CD8-positive, alpha-beta memory T cell (primary cell): ENCODE measurements around the gene CCDC198. TPM values are rescaled to one million over a fixed set of nuclear protein-coding genes. Genes with fewer than 3 reads are reported as not detected.

ENCODE experiments used
- CTCF ChIA-PET: fragments of 350-600 bp; sonication (Branson Sonifier 250); formaldehyde crosslinking; loops from one replicate; lab custom pipeline; 2021; ENCODE audit warnings: antibody characterized with exemption; lab: Charles Lee
- POLR2A ChIA-PET: fragments of 350-600 bp; sonication (Branson Sonifier 250); formaldehyde crosslinking; loops from one replicate; lab custom pipeline; 2021; ENCODE audit warnings: antibody characterized with exemption; lab: Charles Lee
- DNase-seq, 5 donors: peaks; one replicate each; pipeline versions ENCODE4 v3.0.0 to v3.0.0-alpha.2; 2020 to 2022; ENCODE audit warnings: mixed read lengths in 1 of 5
- H3K27ac ChIP-seq: one replicate; pipeline ENCODE4 v1.7.0; 2013; ENCODE audit warnings: low read depth, mild to moderate bottlenecking, low read length, moderate library complexity
- H3K27me3 ChIP-seq: 2 replicates; pipeline ENCODE4 v1.7.0; 2013; ENCODE audit warnings: low read length, mild to moderate bottlenecking; ENCODE audit not compliant: insufficient read depth, poor library complexity, severe bottlenecking
- H3K36me3 ChIP-seq: 2 replicates; pipeline ENCODE4 v1.7.0; 2013; ENCODE audit warnings: mild to moderate bottlenecking, low read length, moderate library complexity; ENCODE audit not compliant: insufficient read depth
- H3K4me1 ChIP-seq: 2 replicates; pipeline ENCODE4 v1.7.0; 2013; ENCODE audit warnings: mild to moderate bottlenecking, low read length, moderate library complexity; ENCODE audit not compliant: insufficient read depth
- H3K4me3 ChIP-seq: 2 replicates; pipeline ENCODE4 v1.7.0; 2013; ENCODE audit warnings: mild to moderate bottlenecking, low read length
- H3K9me3 ChIP-seq: 2 replicates; pipeline ENCODE4 v1.7.0; 2013; ENCODE audit warnings: mild to moderate bottlenecking, low read length
- H3K27ac Mint-ChIP-seq, 8 donors: one replicate each; pipeline ENCODE4 v1.8.0; 2020 to 2021; ENCODE audit warnings: mixed read lengths in 8 of 8, mild to moderate bottlenecking in 6 of 8, inconsistent platforms in 3 of 8, moderate library complexity in 3 of 8
- H3K27me3 Mint-ChIP-seq, 2 donors: one replicate each; pipeline ENCODE4 v1.8.0; 2020 to 2021; ENCODE audit warnings: mixed read lengths in 2 of 2, mild to moderate bottlenecking in 1 of 2, moderate library complexity in 1 of 2
- H3K36me3 Mint-ChIP-seq, 3 donors: one replicate each; pipeline ENCODE4 v1.8.0; 2020 to 2021; ENCODE audit warnings: mixed read lengths in 3 of 3, inconsistent platforms in 1 of 3, mild to moderate bottlenecking in 1 of 3
- H3K4me1 Mint-ChIP-seq, 3 donors: one replicate each; pipeline ENCODE4 v1.8.0; 2020 to 2021; ENCODE audit warnings: mixed read lengths in 3 of 3, inconsistent platforms in 1 of 3, mild to moderate bottlenecking in 1 of 3
- H3K4me3 Mint-ChIP-seq, 7 donors: one replicate each; pipeline ENCODE4 v1.8.0; 2020 to 2021; ENCODE audit warnings: mixed read lengths in 7 of 7, mild to moderate bottlenecking in 6 of 7, moderate library complexity in 4 of 7, inconsistent platforms in 2 of 7
- H3K9me3 Mint-ChIP-seq, 5 donors: one replicate each; pipeline ENCODE4 v1.8.0; 2020 to 2022; ENCODE audit warnings: mixed read lengths in 5 of 5, mild to moderate bottlenecking in 3 of 5, moderate library complexity in 2 of 5, inconsistent platforms in 1 of 5
- polyA plus RNA-seq: library from polyadenylated mRNA; unstranded; fragments of 300-500 nt; fragmentation: Illumina TruSeq; gene quantifications from one replicate; pipeline ENCODE4 v1.2.3, GENCODE V29; 2021
- total RNA-seq, 2 experiments: library from RNA; stranded (reverse); gene quantifications; one replicate each; pipeline ENCODE4 v1.2.3, GENCODE V29; 2021

CCDC198 gene
- total and polyA plus RNA-seq, 3 experiments from 2014 or later = not detected

DNA sequence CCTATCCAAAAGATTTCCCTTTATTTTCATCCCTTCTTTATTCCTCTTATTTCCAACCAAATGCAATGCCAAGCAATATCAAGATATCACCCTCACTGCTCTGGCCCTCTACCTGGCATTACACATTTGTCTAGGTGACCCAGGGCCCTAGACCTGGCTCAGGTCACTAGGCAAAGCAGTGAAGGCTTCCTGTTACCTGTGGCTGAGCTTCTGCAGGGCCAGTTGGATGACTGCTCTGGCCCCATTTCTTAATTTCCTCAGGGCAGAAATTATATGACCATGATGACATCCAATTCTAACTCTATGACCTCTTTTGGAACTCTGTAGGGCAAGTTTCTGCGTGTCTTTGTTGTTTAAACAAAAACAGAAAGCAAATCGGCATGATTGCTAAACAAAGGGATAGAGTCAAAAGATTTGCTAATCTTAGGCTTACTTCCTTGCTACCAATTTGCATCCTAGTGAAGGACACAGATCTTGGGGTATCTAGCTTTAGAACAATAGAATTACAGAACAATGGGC is 7.4 kb upstream of the CCDC198 start:
- POLR2A ChIA-PET = no interaction called here
- H3K27ac Mint-ChIP-seq = no peak overlapping the region
- Histone ChIP-seq H3K36me3 (no peaks in the 10 kb centered on the region), H3K27me3 (no peaks in the 10 kb centered on the region), H3K27ac (no peak overlapping the region), H3K4me3 (no peak overlapping the region), H3K4me1 (no peaks in the 10 kb centered on the region), H3K9me3 (no peaks in the 10 kb centered on the region)
- H3K27me3 Mint-ChIP-seq = peaks cover 0 to 1% of the 10 kb centered on the region in 2 donors
- no peak for DNase-seq
- H3K9me3 Mint-ChIP-seq = peaks cover 0 to 14% (median 0%) of the 10 kb centered on the region in 5 donors
- H3K4me1 Mint-ChIP-seq = no peaks in the 10 kb centered on the region
- CTCF ChIA-PET = no interaction called here
- H3K4me3 Mint-ChIP-seq = no peak overlapping the region
- peaks cover 0 to 11% (median 0%) of the 10 kb centered on the region in 3 donors for H3K36me3 Mint-ChIP-seq

GRCh38 chr14:57498659-57499058 is 5.0 kb upstream of the CCDC198 start:
- POLR2A ChIA-PET = no interaction called here

DNA sequence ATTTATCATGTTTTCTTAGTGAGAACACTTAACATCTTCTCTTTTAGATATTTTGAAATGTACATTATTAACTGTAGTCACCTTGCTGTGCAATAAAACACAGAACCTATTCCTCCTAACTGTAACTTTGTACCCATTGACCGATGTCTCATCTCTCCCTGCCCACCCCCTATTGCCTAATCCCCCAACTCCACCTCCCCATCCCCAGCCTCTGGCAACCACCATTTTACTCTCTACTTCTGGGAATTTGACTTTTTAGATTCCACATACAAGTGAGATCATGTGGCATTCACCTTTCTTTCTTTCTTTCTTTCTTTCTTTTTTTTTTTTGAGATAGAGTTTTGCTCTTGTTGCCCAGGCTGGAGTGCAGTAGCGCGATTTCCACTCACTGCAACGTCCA is 4.4 kb upstream of the CCDC198 start:
- Histone ChIP-seq H3K4me3 (no peak overlapping the region), H3K27ac (no peak overlapping the region), H3K27me3 (no peaks in the 10 kb centered on the region), H3K9me3 (no peaks in the 10 kb centered on the region), H3K36me3 (no peaks in the 10 kb centered on the region), H3K4me1 (no peaks in the 10 kb centered on the region)
- DNase-seq = no peak
- Mint-ChIP-seq H3K9me3 (peaks cover 0 to 14% (median 0%) of the 10 kb centered on the region in 5 donors), H3K36me3 (peaks cover 0 to 7% (median 0%) of the 10 kb centered on the region in 3 donors), H3K4me3 (no peak overlapping the region), H3K4me1 (peaks cover 2 to 8% (median 7%) of the 10 kb centered on the region in 3 donors), H3K27me3 (no peaks in the 10 kb centered on the region), H3K27ac (no peak overlapping the region)
- ChIA-PET CTCF (no interaction called here), POLR2A (no interaction called here)

More at GRCh38 chr14:57498659-57499058, 5.0 kb upstream of the CCDC198 start:
- no peaks in the 10 kb centered on the region for H3K27me3 ChIP-seq
- no peak for DNase-seq
- peaks cover 0 to 14% (median 0%) of the 10 kb centered on the region in 5 donors for H3K9me3 Mint-ChIP-seq
- no peaks in the 10 kb centered on the region for H3K36me3 ChIP-seq
- no peaks in the 10 kb centered on the region for H3K4me1 ChIP-seq
- H3K4me3 Mint-ChIP-seq = no peak overlapping the region
- H3K4me1 Mint-ChIP-seq = peaks cover 0 to 3% (median 3%) of the 10 kb centered on the region in 3 donors
- H3K27ac Mint-ChIP-seq = no peak overlapping the region
- H3K9me3 ChIP-seq = no peaks in the 10 kb centered on the region
- H3K27ac ChIP-seq = no peak overlapping the region
- CTCF ChIA-PET = no interaction called here
- H3K4me3 ChIP-seq = no peak overlapping the region
- no peaks in the 10 kb centered on the region for H3K27me3 Mint-ChIP-seq
- peaks cover 0 to 7% (median 0%) of the 10 kb centered on the region in 3 donors for H3K36me3 Mint-ChIP-seq

DNA sequence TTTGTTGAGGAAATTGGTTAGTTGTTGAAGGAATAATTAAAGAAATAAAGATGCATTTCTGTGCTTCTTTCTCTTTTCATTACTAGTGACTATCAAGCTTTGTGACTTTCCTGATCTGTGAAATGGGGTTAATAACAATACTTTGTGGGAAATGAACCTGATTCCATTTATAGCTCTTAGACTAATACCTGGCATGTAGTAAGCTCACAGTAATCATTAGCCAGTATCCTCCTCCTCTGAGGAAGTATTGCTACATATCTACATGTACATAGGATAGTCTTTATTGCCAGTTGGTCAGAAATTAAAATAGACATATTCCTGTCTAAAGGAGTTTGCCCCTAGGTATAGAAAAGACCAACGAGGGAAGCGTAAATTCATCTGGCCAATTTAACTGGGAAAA is 1.8 kb upstream of the CCDC198 start:
- no peak for DNase-seq
- Mint-ChIP-seq H3K27me3 (no peaks in the 10 kb centered on the region), H3K4me3 (no peak overlapping the region), H3K4me1 (peaks cover 2 to 8% (median 7%) of the 10 kb centered on the region in 3 donors), H3K36me3 (no peaks in the 10 kb centered on the region), H3K9me3 (peaks cover 0 to 8% (median 0%) of the 10 kb centered on the region in 5 donors), H3K27ac (no peak overlapping the region)
- ChIA-PET POLR2A (no interaction called here), CTCF (no interaction called here)
- Histone ChIP-seq H3K4me1 (no peaks in the 10 kb centered on the region), H3K9me3 (no peaks in the 10 kb centered on the region), H3K27me3 (no peaks in the 10 kb centered on the region), H3K4me3 (no peak overlapping the region), H3K27ac (no peak overlapping the region), H3K36me3 (no peaks in the 10 kb centered on the region)

GRCh38 chr14:57492859-57493258 is 798 bp downstream of the CCDC198 start:
- Histone ChIP-seq H3K4me3 (no peak overlapping the region), H3K9me3 (no peaks in the 10 kb centered on the region), H3K27me3 (no peaks in the 10 kb centered on the region), H3K4me1 (no peaks in the 10 kb centered on the region), H3K36me3 (no peaks in the 10 kb centered on the region), H3K27ac (no peak overlapping the region)
- CTCF ChIA-PET = no interaction called here
- Mint-ChIP-seq H3K4me3 (no peak overlapping the region), H3K36me3 (no peaks in the 10 kb centered on the region), H3K27ac (no peak overlapping the region), H3K9me3 (no peaks in the 10 kb centered on the region), H3K4me1 (peaks cover 2 to 8% (median 7%) of the 10 kb centered on the region in 3 donors), H3K27me3 (peaks cover 0 to under 1% of the 10 kb centered on the region in 2 donors)
- no peak for DNase-seq
- POLR2A ChIA-PET = no interaction called here

GRCh38 chr14:57491640-57492039 is 2.0 kb downstream of the CCDC198 start:
- H3K27ac Mint-ChIP-seq = no peak overlapping the region
- H3K4me1 Mint-ChIP-seq = peaks cover 2 to 8% (median 7%) of the 10 kb centered on the region in 3 donors
- H3K27ac ChIP-seq = no peak overlapping the region
- peaks cover 0 to 2% of the 10 kb centered on the region in 2 donors for H3K27me3 Mint-ChIP-seq
- H3K9me3 ChIP-seq = no peaks in the 10 kb centered on the region
- no peaks in the 10 kb centered on the region for H3K36me3 Mint-ChIP-seq
- H3K4me3 Mint-ChIP-seq = no peak overlapping the region
- no peak overlapping the region for H3K4me3 ChIP-seq
- no peaks in the 10 kb centered on the region for H3K4me1 ChIP-seq
- ChIA-PET POLR2A (no interaction called here), CTCF (no interaction called here)
- no peaks in the 10 kb centered on the region for H3K27me3 ChIP-seq
- no peaks in the 10 kb centered on the region for H3K36me3 ChIP-seq
- H3K9me3 Mint-ChIP-seq = no peaks in the 10 kb centered on the region
- no peak for DNase-seq

- H3K36me3 Mint-ChIP-seq = no peaks in the 10 kb centered on the region
- no peak overlapping the region for H3K27ac Mint-ChIP-seq
- Histone ChIP-seq H3K4me1 (no peaks in the 10 kb centered on the region), H3K9me3 (no peaks in the 10 kb centered on the region), H3K27ac (no peak overlapping the region), H3K36me3 (no peaks in the 10 kb centered on the region), H3K27me3 (no peaks in the 10 kb centered on the region), H3K4me3 (no peak overlapping the region)
- no peak for DNase-seq
- no peak overlapping the region for H3K4me3 Mint-ChIP-seq
- peaks cover 0 to 2% of the 10 kb centered on the region in 2 donors for H3K27me3 Mint-ChIP-seq
- CTCF ChIA-PET = interaction anchor here (0.9 kb wide), 2 partner anchors 8 to 584 kb away, joined by 3 read pairs; no protein-coding TSS in a partner anchor
- POLR2A ChIA-PET = no interaction called here
- no peaks in the 10 kb centered on the region for H3K9me3 Mint-ChIP-seq
- H3K4me1 Mint-ChIP-seq = no peaks in the 10 kb centered on the region
Observed at GRCh38 chr14:57487771-57488170, 5.9 kb downstream of the CCDC198 start.

- Mint-ChIP-seq H3K27me3 (peaks cover 0 to 2% of the 10 kb centered on the region in 2 donors), H3K9me3 (no peaks in the 10 kb centered on the region), H3K4me1 (no peaks in the 10 kb centered on the region), H3K4me3 (no peak overlapping the region), H3K27ac (no peak overlapping the region), H3K36me3 (no peaks in the 10 kb centered on the region)
- no peak for DNase-seq
- Histone ChIP-seq H3K4me3 (no peak overlapping the region), H3K27ac (no peak overlapping the region), H3K9me3 (no peaks in the 10 kb centered on the region), H3K27me3 (no peaks in the 10 kb centered on the region), H3K36me3 (no peaks in the 10 kb centered on the region), H3K4me1 (no peaks in the 10 kb centered on the region)
- ChIA-PET CTCF (no interaction called here), POLR2A (no interaction called here)
Observed at GRCh38 chr14:57486767-57487379, 6.8 kb downstream of the CCDC198 start.
